Stomach (tissue), 4 donors: ENCODE results near the gene PUS10.

ENCODE experiments used
- CTCF ChIP-seq, 7 experiments: fragments of 450-650 bp in 4 of 7; fragments of 200-600 bp in 3 of 7; sonication (generic) in 3 of 7; IDR thresholded peaks; one replicate each; pipeline ENCODE4 v1.5.1; 2016 to 2019; ENCODE audit warnings: antibody characterized with exemption in 7 of 7, control low read depth in 2 of 7, mild to moderate bottlenecking in 1 of 7
- POLR2A ChIP-seq, 4 donors: fragments of 450-650 bp; IDR thresholded peaks; one replicate each; pipeline ENCODE4 v1.6.1; 2016; ENCODE audit warnings: antibody characterized with exemption in 4 of 4, control low read depth in 2 of 4, mild to moderate bottlenecking in 1 of 4, moderate library complexity in 1 of 4

DNA sequence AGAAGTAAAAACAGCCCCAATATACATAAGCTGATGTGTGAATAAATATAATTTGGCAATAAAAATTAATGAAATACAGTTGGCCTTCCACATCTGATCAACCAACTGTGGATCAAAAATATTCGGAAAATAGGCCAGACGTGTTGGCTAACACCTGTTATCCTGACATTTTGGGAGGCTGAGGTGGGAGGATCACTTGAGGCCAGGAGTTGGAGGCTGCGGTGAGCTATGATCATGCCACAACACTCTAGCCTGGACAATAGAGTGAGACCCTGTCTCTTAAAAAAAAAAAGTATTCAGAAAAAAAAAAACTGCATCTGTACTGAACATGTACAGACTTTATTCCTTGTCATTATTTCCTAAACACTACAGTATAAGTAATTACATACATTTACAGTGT lies 11.5 kb upstream of the PUS10 start:
- TF ChIP-seq CTCF (IDR thresholded peaks at IDR 0.05) (no peak), POLR2A (IDR thresholded peaks at IDR 0.05) (no peak)
